CD4-positive, alpha-beta T cell treated with Interleukin-10 for 1 hour (primary cell): Measurements from ENCODE around the gene LOX.

Experiments used
- DNase-seq: peaks from one replicate; pipeline ENCODE4 v3.0.0-alpha.2; 2020

Gene LOX

DNA sequence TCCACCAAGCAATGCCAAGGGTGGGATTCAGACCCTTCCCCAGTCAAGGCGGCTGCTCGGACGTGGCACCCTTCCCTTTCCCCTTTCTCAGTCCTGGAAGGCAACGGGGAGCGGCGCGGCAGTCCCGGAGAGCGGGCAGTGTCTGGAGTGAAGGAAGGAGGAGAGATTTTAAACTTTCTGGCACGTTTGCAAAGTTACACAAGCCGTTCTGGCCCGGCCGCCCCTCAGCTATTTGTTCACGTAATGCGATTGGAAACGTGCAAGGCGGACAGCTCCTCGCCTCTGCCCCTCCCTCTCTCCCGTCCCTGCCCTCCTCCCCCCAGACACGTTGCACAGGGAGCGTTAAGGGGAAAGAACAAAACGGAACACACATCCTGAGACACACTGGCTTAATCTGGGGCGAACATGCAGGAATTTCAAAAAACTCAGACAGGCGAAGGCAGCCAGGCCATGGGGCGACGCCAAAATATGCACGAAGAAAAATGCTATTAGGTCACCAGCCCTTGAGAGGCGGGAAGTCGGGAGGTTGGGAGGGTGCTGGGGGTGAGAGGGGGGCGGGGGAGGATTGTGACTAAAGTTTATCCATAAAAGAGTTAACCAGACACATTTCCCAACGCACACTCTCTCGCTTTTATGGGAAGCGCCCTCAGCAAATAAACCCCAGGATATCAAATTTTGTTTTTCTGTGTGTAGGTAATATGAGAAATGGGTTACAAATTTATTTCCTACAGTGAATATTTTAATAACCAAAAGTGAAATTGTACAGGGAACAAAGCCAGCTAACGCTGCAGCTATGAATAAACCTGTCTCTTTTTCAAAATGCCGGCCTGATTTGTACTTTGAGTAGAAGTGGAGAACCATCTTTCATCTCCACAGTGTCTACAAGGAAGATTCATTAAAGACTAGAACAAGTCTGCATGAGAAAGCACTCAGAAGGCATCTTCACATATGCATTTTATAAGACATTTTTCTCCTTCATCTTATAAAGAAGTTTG is at the start of gene LOX:
Gene LOX, minus strand, starts transcription at position 144 of the 995 bp plus-strand sequence. CDS start 274 bp downstream, outside the sequence.
- DNase-seq, result no peak

DNA sequence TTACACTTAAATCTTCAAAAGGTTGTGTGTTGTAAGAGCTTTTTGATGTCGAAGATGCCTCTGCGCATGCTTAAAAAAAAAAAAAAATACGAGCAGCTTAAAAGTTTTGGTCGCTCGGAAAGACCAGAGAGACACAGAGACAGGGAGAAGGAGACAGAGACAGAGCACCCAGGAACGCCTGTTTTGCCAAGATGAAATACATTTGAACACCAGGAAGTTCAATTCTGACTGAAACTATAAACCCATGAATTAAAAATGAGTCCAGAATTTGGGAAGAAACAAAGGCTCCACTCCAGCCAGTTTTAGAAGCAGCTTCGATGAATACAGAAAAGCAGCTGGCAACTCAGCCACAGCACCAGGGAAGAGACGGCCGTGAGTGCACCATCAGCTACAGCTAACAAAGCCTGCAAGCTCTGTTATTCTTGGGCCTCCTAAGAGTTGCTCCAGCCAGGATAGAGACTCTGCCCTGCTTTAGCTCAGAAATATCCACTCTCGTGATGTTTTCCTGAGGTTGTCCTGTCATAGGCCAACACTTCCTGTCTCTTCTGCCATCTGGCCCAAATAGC is 48.8 kb upstream of the LOX start:
- DNase-seq, result no peak

GRCh38 chr5:122126177-122126755 is 48.2 kb upstream of the LOX start:
- DNase-seq, result no peak

DNA sequence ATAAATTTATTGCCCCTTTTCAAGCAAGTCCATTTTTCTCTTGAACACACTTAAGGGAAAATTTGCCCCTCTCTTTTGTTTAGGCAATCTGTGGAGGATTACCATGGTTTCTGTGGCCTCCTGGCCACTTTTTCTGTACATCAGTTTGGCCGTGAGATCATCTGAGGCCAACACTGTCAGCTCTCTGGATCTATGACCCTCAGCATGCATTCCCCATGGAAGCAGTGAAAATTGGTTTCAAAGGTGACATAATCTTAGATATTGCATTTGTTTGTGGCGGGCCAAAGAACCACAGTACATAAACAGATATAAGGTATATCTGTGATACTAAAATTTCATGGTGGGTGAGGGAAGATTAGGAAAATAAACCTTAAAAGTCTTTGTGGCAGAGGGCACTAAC is 46.7 kb upstream of the LOX start:
- DNase-seq, result no peak

DNA sequence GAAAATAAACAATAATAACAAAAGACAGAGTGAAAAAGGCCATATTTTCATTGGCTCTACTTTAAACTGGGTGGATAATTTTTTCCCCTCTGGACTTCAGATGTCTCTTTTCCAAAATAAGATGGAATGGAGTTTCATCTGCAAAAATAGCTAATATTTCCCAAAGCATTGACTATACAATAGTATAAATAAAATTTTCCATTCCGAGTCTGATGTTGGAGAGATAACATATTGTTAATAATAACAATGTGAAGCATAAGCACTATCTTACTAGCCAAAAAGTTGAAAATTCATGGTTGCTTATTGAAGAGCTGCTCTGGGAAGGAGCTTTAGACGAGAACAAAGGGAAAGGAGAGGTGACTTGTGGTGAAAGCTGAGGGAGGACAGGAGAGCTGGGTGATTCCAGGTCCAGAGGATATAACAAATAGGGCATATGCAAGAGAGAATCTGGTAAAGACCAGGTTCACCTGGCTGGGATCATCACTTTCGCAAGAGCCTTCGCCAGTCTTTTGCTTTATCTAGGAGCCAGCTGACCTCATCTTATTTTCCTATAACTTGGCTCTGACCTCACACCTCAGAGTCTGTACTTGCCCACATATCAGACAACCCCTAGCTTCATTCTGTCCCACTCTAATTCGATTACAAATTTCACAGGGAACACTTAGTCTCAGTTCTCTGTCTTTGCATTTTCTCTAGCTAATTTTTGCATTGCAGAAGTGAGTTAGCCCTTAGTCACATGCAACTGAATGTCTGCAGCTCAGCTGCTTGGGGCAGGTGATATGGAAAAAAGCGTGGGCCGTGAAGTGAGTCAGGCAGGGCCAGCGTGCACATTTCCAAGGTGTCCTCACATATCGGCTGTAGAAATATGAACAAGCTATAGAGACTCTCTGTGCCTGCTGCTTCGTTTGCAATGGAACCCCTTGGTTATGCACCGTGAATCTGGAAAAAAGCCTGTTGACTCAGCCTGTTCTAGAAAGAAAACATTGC is 43.7 kb upstream of the LOX start:
- DNase-seq, result no peak

DNA sequence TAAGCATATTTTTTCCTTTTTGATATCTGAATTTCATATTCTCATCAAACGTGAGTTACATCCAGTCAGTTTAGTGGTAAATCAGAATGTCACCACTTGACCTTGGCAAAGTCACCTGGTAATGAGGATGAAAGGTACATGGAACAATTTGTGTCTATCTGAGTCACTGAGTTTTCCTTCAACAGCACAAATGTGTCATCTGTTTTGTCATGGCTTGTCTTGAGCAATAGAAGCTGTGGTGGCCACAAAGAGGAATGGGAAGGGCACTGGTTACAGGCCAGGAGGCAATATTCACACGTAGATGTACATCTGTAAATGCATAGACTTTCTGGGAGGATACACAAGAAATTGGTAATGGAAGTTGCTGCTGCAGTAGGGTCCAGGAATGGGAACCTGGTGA is 42.9 kb upstream of the LOX start:
- DNase-seq, result no peak

- no peak for DNase-seq
Measured at GRCh38 chr5:122120493-122120892, 42.4 kb upstream of the LOX start.

GRCh38 chr5:122119205-122119604 is 41.1 kb upstream of the LOX start:
- no peak for DNase-seq

- DNase-seq, result no peak
Measured at GRCh38 chr5:122118356-122118948, 40.4 kb upstream of the LOX start.

GRCh38 chr5:122114501-122114900 is 36.4 kb upstream of the LOX start:
- DNase-seq, result no peak

GRCh38 chr5:122112733-122113558 is 34.9 kb upstream of the LOX start:
- no peak for DNase-seq

- DNase-seq, result no peak
Measured at GRCh38 chr5:122112063-122112462, 34.0 kb upstream of the LOX start.

GRCh38 chr5:122111460-122111859 is 33.4 kb upstream of the LOX start:
- no peak for DNase-seq

DNA sequence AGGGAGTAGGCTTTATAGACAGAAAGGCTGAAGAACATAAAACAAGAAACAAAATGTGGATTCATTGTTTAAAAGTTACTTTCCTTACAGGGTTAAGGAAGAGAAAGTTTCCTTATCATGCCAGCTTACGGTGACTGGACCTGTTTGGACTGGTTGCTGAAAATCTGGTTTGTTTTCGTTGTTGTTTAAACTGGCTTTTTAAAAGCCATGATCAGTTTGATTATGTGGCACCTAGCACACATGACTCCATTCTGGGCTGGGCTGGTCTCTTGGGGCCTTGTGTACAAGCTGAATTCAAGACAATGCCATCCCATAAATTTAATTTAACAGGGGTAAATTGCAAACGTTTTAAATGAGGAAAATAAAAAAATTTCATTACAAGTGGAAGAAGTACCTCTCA is 32.9 kb upstream of the LOX start:
- DNase-seq, result no peak

DNA sequence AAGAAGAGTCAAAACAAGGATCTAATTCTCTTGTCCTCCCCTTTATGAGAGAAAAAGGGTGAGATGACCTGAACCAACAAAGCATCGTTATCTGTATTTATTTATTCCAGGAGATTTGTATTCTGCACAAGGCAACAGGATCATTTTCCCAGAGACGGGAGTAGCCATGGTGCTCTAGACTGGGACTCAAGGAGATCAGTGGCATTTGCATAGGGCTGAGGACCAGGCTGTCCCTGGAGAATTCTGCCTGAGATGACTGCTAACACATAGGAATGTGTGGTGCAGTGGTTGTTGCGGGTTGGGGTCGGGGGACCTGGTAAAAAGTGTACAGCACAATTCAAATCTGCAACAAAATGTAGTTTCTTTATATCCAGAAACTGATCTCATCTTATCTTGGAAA is 29.0 kb upstream of the LOX start:
- DNase-seq, result no peak

DNA sequence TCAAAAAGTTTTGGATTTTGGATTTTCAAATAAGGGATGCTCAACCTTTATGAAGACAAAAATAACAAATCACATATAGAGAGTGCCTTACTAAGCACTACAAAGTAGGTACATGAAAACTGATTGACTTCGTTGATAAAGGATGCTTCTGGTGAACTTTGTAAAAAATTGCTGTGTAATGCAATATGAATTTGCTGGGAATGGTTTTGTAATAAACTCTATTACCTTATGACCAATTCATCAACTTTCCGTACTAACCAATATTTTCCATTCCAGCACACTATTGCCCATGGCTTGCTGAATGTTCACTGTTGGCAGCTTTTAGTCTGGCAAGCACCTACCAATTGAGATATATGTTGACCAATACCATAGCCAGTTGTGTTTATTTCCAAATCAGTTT is 27.9 kb upstream of the LOX start:
- no peak for DNase-seq

- DNase-seq, result no peak
Measured at GRCh38 chr5:122102825-122103224, 24.8 kb upstream of the LOX start.

- DNase-seq, result no peak
Measured at GRCh38 chr5:122101636-122102285, 23.7 kb upstream of the LOX start.

DNA sequence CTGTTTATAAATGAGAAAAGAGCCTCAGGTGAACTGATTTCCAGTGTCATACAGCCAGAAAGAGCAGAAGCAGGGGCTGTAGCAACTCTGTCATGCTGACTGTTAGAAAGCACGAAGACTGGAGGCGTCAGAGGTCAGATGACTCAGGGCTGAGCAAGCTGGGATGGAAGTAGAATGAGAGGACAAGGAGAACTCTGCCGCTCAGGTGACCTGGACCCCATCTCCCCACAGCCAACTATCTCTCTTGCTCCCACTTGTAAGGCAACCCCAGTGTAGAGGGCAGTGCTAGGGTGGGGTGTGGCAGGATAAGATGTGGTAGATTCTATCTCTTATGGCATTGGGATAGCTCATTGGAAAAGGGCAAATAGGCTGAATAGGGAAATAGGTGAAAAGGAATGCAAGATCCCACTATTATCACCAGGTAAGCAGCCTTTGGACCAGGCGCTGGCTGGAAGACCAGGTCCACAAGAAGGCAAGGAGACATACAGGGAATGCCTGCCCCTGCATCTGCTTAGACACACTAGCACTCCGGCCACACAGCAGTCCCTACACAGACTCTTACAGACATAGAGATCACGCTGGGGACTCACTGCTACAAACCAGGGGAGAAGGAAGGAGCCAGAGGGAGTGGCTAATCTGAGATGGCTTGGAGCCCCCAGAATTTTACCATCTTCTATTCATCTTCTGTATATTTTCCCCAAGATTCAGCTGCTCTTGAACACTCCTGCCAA is 21.2 kb upstream of the LOX start:
- no peak for DNase-seq

- DNase-seq, result no peak
Measured at GRCh38 chr5:122097391-122097790, 19.3 kb upstream of the LOX start.
